Measurements from ENCODE around the gene FIBIN.
"Not testable (repeated sequence)": the region's sequence is repeated elsewhere in the genome, so short reads cannot be mapped to it uniquely, and the experiment has no call there.

FIBIN gene

DNA sequence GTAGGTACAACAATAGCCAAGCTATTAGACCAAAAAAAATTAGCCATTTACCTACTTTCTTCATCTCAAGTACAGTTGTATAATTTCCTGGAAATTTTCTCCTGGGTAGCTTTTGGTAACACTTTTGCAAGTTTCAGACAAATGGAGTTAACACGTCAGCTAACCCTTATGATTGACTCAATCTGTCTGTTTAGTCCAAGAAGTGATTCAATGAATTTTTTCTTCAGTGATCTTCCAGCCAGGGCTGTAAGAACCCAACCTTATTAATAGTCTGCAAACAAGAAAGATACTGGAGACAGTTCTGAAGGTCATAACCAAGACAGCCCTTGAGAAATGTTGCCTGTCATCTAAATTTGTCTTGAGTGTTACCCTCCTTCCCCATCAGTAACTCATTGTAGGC is 30.1 kb upstream of the FIBIN start:
- H3K27me3 Mint-ChIP-seq: no peaks in the 10 kb centered on the region
- DNase-seq (ENCODE audit: low spot score in 2 of 2): no peak
- H3K4me3 Mint-ChIP-seq: no peak overlapping the region
- ATAC-seq (ENCODE audit: low read depth): no peak
- no peaks in the 10 kb centered on the region for H3K36me3 Mint-ChIP-seq
- H3K27ac Mint-ChIP-seq: no peak overlapping the region
- H3K4me1 Mint-ChIP-seq: no peaks in the 10 kb centered on the region
- H3K9me3 Mint-ChIP-seq: no peaks in the 10 kb centered on the region

DNA sequence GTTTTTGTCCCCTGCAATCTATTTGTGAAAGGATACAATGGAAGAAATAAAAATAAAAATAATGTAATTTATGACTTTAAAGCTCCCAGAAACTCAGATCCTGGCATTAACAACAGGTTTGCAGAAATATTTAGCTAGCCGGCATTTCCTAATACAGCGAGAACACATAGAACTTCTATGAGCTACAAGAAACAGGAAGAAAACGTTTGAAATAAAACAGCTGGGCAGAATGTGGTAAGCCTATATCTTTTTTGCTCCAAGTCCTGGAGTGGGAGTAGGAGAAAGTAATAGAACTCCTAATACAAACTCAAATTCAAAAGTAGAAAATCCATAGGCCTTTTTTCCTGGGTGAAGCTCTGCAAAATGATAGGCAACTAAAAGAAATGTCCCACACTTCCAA is 29.6 kb upstream of the FIBIN start:
- DNase-seq (ENCODE audit: low spot score in 2 of 2) (no peak), ATAC-seq (ENCODE audit: low read depth) (no peak)
- Mint-ChIP-seq H3K4me3 (no peak overlapping the region), H3K9me3 (no peaks in the 10 kb centered on the region), H3K4me1 (no peaks in the 10 kb centered on the region), H3K27me3 (no peaks in the 10 kb centered on the region), H3K27ac (no peak overlapping the region), H3K36me3 (no peaks in the 10 kb centered on the region)

DNA sequence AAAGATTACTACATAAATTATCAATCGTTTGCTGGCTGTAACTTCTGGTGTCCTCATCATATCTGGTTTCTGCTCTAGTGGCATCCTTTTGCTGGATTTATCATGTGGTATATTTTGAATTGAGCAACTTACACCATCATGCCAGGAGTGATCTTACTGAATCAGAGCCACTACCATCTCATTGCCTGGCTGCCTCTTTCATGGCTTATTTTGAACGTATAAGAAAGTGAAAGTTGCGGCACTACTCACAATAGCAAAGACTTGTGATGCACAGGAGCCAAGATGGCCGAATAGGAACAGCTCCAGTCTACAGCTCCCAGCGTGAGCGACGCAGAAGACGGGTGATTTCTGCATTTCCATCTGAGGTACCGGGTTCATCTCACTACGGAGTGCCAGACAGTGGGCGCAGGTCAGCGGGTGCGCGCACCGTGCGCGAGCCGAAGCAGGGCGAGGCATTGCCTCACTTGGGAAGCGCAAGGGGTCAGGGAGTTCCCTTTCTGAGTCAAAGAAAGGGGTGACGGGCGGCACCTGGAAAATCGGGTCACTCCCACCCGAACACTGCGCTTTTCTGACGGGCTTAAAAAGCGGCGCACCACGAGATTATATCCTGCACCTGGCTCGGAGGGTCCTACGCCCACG is 28.9 kb upstream of the FIBIN start:
- not testable (repeated sequence) for DNase-seq (ENCODE audit: low spot score in 2 of 2); H3K27ac Mint-ChIP-seq

DNA sequence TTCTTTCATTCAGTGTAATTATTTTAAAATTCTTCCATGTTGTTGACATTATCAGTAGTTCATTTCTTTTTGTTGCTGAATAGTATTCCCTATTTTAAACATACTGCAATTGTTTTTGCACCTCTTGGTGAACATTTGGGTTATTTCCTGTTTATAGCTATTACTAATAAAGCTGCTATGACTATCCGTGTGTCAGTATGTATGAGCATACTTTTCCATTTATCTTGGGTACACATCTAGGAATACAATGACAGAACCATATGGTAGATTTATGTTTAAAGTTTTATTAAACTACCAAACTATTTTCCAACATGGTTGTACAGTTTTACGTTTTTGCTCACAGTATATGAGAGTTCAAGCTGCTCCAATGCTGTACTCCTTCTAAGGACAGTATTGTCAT is 22.0 kb upstream of the FIBIN start:
- Mint-ChIP-seq H3K4me3 (no peak overlapping the region), H3K27ac (no peak overlapping the region), H3K27me3 (no peaks in the 10 kb centered on the region), H3K9me3 (no peaks in the 10 kb centered on the region), H3K4me1 (no peaks in the 10 kb centered on the region), H3K36me3 (no peaks in the 10 kb centered on the region)
- DNase-seq (ENCODE audit: low spot score in 2 of 2): no peak
- no peak for ATAC-seq (ENCODE audit: low read depth)

More for the DNA sequence above, 28.9 kb upstream of the FIBIN start:
- ATAC-seq (ENCODE audit: low read depth); H3K27me3 Mint-ChIP-seq; H3K4me3 Mint-ChIP-seq; H3K9me3 Mint-ChIP-seq; H3K4me1 Mint-ChIP-seq; H3K36me3 Mint-ChIP-seq: not testable (repeated sequence)

DNA sequence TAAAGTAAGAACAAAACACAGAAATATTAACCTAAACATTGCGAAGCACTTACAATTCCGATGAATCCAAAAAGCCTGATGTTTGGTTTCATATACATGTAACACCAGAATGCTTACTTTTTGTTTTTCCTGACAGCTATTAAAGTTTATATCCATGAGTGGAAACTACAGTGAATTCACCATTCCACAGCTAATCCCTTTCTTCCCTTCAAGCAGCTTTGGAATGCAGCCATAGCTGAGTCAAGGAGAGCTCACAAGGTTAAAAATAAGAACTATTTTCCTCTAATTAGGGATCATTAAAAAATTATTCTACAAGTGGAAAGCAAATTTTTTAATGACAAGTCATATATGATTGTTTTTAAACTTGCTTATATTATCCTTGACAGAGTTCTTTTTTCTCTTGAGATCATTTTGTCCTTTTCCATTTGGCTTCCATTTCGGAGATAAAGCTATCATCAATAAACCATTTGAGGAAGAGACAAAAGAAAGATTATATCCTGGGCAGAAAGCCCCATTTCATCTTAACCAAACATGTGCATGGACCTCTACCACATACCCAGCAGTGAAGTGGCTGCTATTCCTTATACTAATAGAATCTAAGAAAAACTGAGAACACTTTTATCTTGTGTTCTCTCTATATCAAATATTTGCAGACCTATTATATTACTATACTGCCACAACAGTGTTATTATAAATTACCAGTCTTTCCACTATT is 19.7 kb upstream of the FIBIN start:
- Mint-ChIP-seq H3K9me3 (no peaks in the 10 kb centered on the region), H3K27ac (no peak overlapping the region), H3K4me3 (no peak overlapping the region), H3K36me3 (no peaks in the 10 kb centered on the region), H3K4me1 (no peaks in the 10 kb centered on the region), H3K27me3 (no peaks in the 10 kb centered on the region)
- no peak for DNase-seq (ENCODE audit: low spot score in 2 of 2)
- no peak for ATAC-seq (ENCODE audit: low read depth)

DNA sequence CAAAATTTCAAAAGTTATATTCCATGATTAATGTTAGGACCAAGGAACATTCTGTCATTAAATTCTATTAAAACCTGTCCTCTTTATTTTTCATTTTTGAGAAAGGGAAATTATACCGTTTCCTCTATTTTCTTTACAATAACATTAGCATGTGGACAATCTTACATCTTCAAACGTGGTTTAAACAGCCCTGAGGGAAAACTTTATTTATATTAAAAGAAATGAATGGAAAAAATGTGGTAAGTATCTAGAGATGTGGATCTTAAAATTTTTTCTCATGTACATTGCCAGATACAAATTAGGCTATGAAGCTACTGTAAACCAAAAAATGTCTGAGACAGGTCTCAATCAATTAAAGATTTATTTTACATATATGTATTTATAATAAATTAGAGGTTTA is 18.9 kb upstream of the FIBIN start:
- ATAC-seq (ENCODE audit: low read depth) (no peak), DNase-seq (ENCODE audit: low spot score in 2 of 2) (no peak)
- H3K36me3 Mint-ChIP-seq: no peaks in the 10 kb centered on the region
- H3K9me3 Mint-ChIP-seq: peaks cover 1% of the 10 kb centered on the region
- no peaks in the 10 kb centered on the region for H3K4me1 Mint-ChIP-seq
- no peaks in the 10 kb centered on the region for H3K27me3 Mint-ChIP-seq
- H3K4me3 Mint-ChIP-seq: no peak overlapping the region
- H3K27ac Mint-ChIP-seq: no peak overlapping the region

DNA sequence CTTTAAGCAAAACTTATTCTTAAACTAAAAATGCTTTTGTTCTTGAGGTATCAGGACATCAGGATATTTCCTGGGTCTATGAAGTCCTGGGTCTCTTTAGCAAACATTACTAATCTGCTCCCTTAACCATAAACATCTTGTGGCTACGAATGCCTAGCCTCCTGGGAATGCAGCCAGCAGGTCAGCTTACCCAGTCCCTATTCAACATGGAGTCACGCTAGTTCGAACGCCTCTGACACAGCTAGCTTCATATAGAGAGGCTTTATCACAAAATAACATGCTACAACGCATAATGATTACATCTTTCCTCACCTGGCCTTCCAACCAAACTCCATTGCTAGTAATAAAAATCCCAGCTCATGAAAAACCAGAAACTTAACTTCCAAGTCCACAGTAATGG is 17.5 kb upstream of the FIBIN start:
- Mint-ChIP-seq H3K4me3 (no peak overlapping the region), H3K4me1 (no peaks in the 10 kb centered on the region), H3K27ac (no peak overlapping the region), H3K27me3 (no peaks in the 10 kb centered on the region), H3K9me3 (peaks cover 3% of the 10 kb centered on the region), H3K36me3 (no peaks in the 10 kb centered on the region)
- ATAC-seq (ENCODE audit: low read depth): no peak
- DNase-seq (ENCODE audit: low spot score in 2 of 2): no peak

DNA sequence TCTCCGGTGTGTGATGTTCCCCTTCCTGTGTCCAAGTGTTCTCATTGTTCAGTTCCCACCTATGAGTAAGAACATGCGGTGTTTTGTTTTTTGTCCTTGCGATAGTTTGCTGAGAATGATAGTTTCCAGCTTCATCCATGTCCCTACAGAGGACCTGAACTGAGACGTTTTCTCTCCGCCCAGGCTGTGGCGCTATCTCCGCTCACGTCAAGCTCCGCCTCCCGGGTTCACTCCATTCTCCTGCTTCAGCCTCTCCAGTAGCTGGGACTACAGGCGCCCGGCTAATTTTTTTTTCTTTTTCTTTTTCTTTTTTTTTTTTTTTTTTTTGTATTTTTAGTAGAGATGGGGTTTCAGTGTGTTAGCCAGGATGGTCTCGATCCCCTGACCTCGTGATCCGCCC is 16.7 kb upstream of the FIBIN start:
- not testable (repeated sequence) for H3K4me1 Mint-ChIP-seq; H3K27ac Mint-ChIP-seq; H3K27me3 Mint-ChIP-seq; ATAC-seq (ENCODE audit: low read depth); H3K36me3 Mint-ChIP-seq; H3K4me3 Mint-ChIP-seq; H3K9me3 Mint-ChIP-seq; DNase-seq (ENCODE audit: low spot score in 2 of 2)

DNA sequence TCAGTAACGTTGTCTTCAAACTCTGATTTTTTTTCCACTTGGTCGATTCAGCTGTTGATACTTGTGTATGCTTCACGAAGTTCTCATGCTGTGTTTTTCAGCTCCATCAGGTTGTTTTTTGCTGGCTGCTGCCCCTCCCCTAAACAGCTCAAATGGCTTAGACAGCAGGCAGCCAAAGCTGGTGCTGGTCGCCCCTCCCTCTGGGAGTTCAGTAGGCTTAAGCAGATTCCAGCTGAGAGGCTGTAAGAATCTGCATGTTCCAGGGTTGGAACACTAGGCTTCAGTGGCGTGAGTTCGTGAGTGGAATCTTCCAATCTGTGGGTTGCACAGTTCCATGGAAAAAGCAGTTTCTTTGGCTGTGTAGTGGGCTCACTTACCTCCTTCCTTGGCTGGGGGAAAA is 10.3 kb upstream of the FIBIN start:
- peaks cover 10% of the 10 kb centered on the region for H3K9me3 Mint-ChIP-seq
- no peaks in the 10 kb centered on the region for H3K36me3 Mint-ChIP-seq
- ATAC-seq (ENCODE audit: low read depth) (no peak), DNase-seq (ENCODE audit: low spot score in 2 of 2) (no peak)
- H3K4me1 Mint-ChIP-seq: no peaks in the 10 kb centered on the region
- H3K27me3 Mint-ChIP-seq: peaks cover 3% of the 10 kb centered on the region
- no peak overlapping the region for H3K4me3 Mint-ChIP-seq
- H3K27ac Mint-ChIP-seq: no peak overlapping the region

DNA sequence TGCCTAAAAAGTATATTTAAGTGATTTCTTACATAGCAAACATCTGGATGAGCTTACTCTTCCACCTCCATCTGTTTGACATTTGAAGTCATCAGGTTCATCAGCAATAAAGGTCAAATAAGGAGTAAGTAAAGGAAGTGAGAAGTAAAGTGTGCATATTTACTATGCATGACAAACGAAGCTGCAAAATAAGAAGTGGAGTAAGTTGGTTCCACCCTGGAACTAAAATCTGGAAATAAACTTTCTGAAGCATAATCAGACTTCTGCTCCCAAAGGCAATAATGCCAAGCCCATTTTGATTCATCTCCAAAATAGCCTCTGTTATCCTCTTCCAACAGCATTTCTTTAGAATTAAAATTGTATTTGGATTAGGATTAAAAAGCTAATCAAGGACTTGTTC is 8.4 kb upstream of the FIBIN start:
- no peak overlapping the region for H3K27ac Mint-ChIP-seq
- no peaks in the 10 kb centered on the region for H3K36me3 Mint-ChIP-seq
- ATAC-seq (ENCODE audit: low read depth) (no peak), DNase-seq (ENCODE audit: low spot score in 2 of 2) (no peak)
- peaks cover 6% of the 10 kb centered on the region for H3K9me3 Mint-ChIP-seq
- no peak overlapping the region for H3K4me3 Mint-ChIP-seq
- no peaks in the 10 kb centered on the region for H3K4me1 Mint-ChIP-seq
- H3K27me3 Mint-ChIP-seq: peaks cover 3% of the 10 kb centered on the region

DNA sequence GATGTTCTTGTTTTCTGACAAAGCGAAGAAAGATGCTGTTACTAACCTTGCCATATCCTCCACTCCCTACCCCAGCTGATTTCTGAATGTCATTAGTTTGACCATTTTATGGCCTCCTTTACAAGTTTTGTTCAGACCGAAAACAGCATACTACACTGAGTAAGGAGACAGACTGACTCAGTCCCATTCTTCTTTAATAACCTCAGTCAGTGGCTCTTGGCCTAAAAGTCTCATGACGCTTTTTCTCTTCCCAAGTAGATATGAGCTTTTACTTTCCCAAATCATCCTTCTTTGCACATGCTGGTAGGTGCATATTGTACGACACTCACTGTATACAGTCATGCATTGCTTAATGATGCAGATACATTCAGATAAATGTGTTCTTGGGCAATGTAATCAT is 8.0 kb upstream of the FIBIN start:
- H3K36me3 Mint-ChIP-seq: no peaks in the 10 kb centered on the region
- H3K9me3 Mint-ChIP-seq: peaks cover 6% of the 10 kb centered on the region
- no peak overlapping the region for H3K4me3 Mint-ChIP-seq
- ATAC-seq (ENCODE audit: low read depth): no peak
- H3K27ac Mint-ChIP-seq: no peak overlapping the region
- H3K27me3 Mint-ChIP-seq: peaks cover 3% of the 10 kb centered on the region
- H3K4me1 Mint-ChIP-seq: no peaks in the 10 kb centered on the region
- DNase-seq (ENCODE audit: low spot score in 2 of 2): no peak

DNA sequence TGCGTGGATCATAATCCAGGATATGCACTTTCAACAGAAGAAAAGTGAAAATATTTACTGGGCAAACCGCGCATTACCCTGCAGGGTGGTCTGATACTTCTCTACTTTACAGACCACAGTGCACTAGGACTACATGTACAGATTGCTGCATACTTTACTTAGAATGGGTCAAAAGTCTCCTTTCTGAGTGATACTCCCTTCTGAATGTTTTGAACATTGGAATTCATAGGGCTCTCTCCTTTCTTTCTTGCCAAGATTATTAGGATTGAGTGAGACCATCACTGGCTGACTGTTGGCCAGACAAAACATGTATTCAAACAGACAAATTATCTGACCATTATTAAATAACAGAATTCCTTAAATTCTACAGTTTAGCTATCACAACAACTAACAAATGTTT is 6.6 kb upstream of the FIBIN start:
- H3K27ac Mint-ChIP-seq: no peak overlapping the region
- DNase-seq (ENCODE audit: low spot score in 2 of 2) (no peak), ATAC-seq (ENCODE audit: low read depth) (no peak)
- H3K4me1 Mint-ChIP-seq: no peaks in the 10 kb centered on the region
- H3K27me3 Mint-ChIP-seq: peaks cover 3% of the 10 kb centered on the region
- no peak overlapping the region for H3K4me3 Mint-ChIP-seq
- peaks cover 6% of the 10 kb centered on the region for H3K9me3 Mint-ChIP-seq
- H3K36me3 Mint-ChIP-seq: no peaks in the 10 kb centered on the region

DNA sequence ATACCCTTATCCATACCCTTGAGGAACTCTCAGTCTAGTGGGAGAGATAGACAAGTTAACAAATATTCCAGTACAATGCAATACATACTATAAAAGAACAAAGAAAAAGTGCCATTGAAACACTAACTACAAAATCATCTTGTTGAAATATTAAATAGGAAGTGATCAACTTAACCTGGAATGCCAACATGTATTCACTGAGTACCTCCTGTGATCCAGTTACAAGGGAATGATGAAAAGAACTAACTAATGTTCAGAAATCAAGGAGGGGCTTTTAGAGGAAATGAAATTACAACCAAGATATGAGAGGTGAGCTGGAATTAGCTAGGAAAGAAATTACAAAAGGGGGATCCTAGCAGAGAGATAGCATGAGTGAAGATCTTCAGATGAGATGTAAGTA is 6.2 kb upstream of the FIBIN start:
- Mint-ChIP-seq H3K27me3 (peaks cover 3% of the 10 kb centered on the region), H3K27ac (no peak overlapping the region), H3K4me1 (no peaks in the 10 kb centered on the region), H3K9me3 (peaks cover 4% of the 10 kb centered on the region), H3K36me3 (no peaks in the 10 kb centered on the region), H3K4me3 (no peak overlapping the region)
- DNase-seq (ENCODE audit: low spot score in 2 of 2): no peak
- no peak for ATAC-seq (ENCODE audit: low read depth)

DNA sequence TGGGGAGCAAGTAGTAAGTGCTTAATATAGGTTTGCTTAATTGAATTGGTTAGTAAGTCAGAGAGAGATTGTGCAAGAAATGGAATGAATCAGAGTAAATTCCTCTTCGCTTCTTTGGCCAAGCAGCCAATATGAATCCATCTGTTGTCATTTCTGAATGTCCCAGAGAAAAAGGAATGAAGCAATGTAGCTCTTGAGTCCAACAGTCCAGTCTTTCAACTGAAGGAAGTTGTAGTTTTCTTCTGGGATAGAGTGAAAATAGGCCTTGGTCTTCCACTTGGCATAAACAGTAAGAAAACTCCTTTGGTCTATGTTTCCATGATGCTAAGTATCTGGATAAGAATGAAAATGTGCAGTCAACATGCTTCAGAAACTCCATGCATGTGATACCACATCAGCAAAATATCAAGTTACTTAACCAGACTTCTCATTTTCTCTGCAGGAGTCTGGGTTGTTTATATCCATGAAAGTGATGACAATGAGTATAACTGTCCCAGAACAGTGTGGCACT is 1.8 kb upstream of the FIBIN start:
- DNase-seq (ENCODE audit: low spot score in 2 of 2): no peak
- Mint-ChIP-seq H3K27me3 (no peaks in the 10 kb centered on the region), H3K36me3 (no peaks in the 10 kb centered on the region), H3K4me1 (no peaks in the 10 kb centered on the region), H3K27ac (no peak overlapping the region), H3K9me3 (no peaks in the 10 kb centered on the region), H3K4me3 (no peak overlapping the region)
- ATAC-seq (ENCODE audit: low read depth): no peak

DNA sequence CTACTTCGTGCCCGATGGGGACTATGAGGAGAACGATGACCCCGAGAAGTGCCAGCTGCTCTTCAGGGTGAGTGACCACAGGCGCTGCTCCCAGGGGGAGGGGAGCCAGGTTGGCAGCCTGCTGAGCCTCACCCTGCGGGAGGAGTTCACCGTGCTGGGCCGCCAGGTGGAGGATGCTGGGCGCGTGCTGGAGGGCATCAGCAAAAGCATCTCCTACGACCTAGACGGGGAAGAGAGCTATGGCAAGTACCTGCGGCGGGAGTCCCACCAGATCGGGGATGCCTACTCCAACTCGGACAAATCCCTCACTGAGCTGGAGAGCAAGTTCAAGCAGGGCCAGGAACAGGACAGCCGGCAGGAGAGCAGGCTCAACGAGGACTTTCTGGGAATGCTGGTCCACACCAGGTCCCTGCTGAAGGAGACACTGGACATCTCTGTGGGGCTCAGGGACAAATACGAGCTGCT is 751 bp downstream of the FIBIN start:
- no peaks in the 10 kb centered on the region for H3K27me3 Mint-ChIP-seq
- H3K36me3 Mint-ChIP-seq: no peaks in the 10 kb centered on the region
- H3K9me3 Mint-ChIP-seq: no peaks in the 10 kb centered on the region
- DNase-seq (ENCODE audit: low spot score in 2 of 2): no peak
- no peak overlapping the region for H3K27ac Mint-ChIP-seq
- no peak overlapping the region for H3K4me3 Mint-ChIP-seq
- H3K4me1 Mint-ChIP-seq: no peaks in the 10 kb centered on the region
- no peak for ATAC-seq (ENCODE audit: low read depth)

All from memory B cell (primary cell).